Pancreas (tissue), 10 donors: ENCODE data around the gene RPL7A. TPM values are rescaled to one million over a fixed set of nuclear protein-coding genes. Genes with fewer than 3 reads are reported as not detected.

Source experiments
- ATAC-seq, 4 donors: fragments of 200-7000 bp; cut with Tn5 transposase; one replicate each; pipeline versions ENCODE4 v1.8.0 to v1.9.1; 2020; ENCODE audit warnings: mild to moderate bottlenecking in 4 of 4, moderate library complexity in 4 of 4
- DNase-seq, 6 donors: peaks; one replicate each; pipeline ENCODE4 v3.0.0-alpha.2; 2020
- FAIRE-seq: peaks from 2 replicates; lab custom pipeline; 2012; peaks lifted over from hg19 to GRCh38; lab: Jason Lieb, UNC
- H3K27ac ChIP-seq, 4 donors: fragments of 200-600 bp; sonication (generic); 1 replicate in 3 of 4; 2 replicates in 1 of 4; pipeline versions ENCODE4 v1.5.0 to v1.8.0; 2020
- H3K27me3 ChIP-seq, 4 donors: fragments of 200-600 bp; one replicate each; pipeline ENCODE4 v1.8.0; 2021
- H3K36me3 ChIP-seq, 3 donors: fragments of 200-600 bp; sonication (generic) in 1 of 3; one replicate each; pipeline versions ENCODE4 v1.5.0 to v1.8.0; 2020 to 2021
- H3K4me1 ChIP-seq, 3 donors: fragments of 200-600 bp; one replicate each; pipeline ENCODE4 v1.8.0; 2021
- H3K4me3 ChIP-seq, 4 donors: fragments of 200-600 bp; sonication (generic) in 2 of 4; one replicate each; pipeline versions ENCODE4 v1.5.0 to v1.8.0; 2020 to 2021
- H3K9me3 ChIP-seq, 4 donors: fragments of 200-600 bp; one replicate each; pipeline ENCODE4 v1.8.0; 2021
- WGBS, 2 donors: extraction: QIAGEN DNeasy Blood & Tissue Kit; methylation state at CpG; one replicate each; pipeline ENCODE4 v1.1.7; 2013; 5-methylcytosine and 5-hydroxymethylcytosine counted together
- intact Hi-C, 3 donors: fragments of 100-400 bp; cut with DNase I; formaldehyde crosslinking; loops; one replicate each; pipeline versions ENCODE4 v1.11.1 to v1.14.2; 2022
- polyA plus RNA-seq, 2 donors: library from polyadenylated mRNA; stranded (reverse); fragments of 200-250 nt; gene quantifications; one replicate each; pipeline ENCODE4 v1.2.3, GENCODE V29; 2013
- total RNA-seq, 6 donors: library from RNA; stranded (reverse); fragmentation: NEBNext Ultra II Directional in 4 of 6; extraction: Animal tissue kit (Norgen Biotek cat#: 25700) in 4 of 6; gene quantifications; one replicate each; pipeline versions ENCODE4 v1.2.1 to v1.2.4, GENCODE V29; 2021 to 2023
- TF ChIP-seq, protein P1 (sequence below), 4 donors: fragments of 200-600 bp; sonication (generic) in 3 of 4; IDR thresholded peaks; one replicate each; pipeline versions ENCODE4 v1.5.0 to v1.8.0; 2021; ENCODE audit warnings: antibody characterized with exemption in 4 of 4
- donor health status: healthy with polysubstance abuse.
- donor health status: DM: no; HTN: no; CAD: no; lungs with moderate emphysema.
- donor health status: DM: no; HTN: no; CAD: no.
- donor health status: control.
- donor health status: control.
- donor health status: Bipolar disorder and iron deficiency.
- donor health status: DM: yes; HTN: yes; CAD: no.
- donor health status: DM: no; HTN: no; CAD: no.
- donor health status: DM: no; HTN: no; CAD: no.
- donor health status: DM: yes; HTN: yes; CAD: no.

Gene RPL7A
- total and polyA plus RNA-seq, 8 donors, result 1,234 to 2,140 (median 1,834) TPM

DNA sequence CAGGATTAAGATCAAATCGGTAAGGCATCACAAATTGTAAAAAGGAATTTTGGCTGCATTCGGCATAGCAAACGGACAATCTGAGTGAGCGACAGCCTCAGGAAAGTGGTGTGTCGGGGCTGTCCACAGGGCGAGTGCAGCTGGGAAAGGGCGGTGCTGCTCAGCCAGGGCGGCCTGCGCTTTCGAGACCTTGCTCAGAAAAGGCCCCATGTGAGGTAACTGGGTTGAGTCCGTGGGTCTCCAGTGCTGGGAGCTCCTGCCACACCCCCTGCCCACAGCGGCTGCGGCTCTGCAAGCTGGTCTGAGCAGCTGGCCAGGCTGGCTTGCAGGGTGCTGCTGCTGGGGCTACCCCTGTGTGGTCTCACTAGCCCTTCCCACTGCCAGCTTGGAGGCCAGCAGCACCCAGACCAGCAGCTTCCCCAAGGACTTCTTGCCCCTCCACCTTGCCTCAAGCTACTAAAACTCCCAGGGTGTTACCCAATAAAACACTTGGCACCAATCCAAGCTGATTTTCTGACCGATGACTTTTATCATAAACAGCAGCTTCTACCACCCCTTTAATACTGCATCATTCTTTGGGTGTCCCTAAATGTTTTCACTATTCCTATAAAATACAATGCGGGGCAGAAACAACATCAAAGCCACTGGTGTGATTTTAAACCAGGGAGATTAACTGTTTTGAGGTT is 14.5 kb downstream of the RPL7A start:
- no peaks in the 10 kb centered on the region for H3K9me3 ChIP-seq
- H3K4me1 ChIP-seq, result peaks cover 2 to 6% (median 4%) of the 10 kb centered on the region in 3 donors
- intact Hi-C loops, result no loop called here
- DNase-seq, result peak in 2 of 6 donors; percentile 52 to 70
- no peaks in the 10 kb centered on the region for H3K27me3 ChIP-seq
- TF ChIP-seq, protein P1, sequence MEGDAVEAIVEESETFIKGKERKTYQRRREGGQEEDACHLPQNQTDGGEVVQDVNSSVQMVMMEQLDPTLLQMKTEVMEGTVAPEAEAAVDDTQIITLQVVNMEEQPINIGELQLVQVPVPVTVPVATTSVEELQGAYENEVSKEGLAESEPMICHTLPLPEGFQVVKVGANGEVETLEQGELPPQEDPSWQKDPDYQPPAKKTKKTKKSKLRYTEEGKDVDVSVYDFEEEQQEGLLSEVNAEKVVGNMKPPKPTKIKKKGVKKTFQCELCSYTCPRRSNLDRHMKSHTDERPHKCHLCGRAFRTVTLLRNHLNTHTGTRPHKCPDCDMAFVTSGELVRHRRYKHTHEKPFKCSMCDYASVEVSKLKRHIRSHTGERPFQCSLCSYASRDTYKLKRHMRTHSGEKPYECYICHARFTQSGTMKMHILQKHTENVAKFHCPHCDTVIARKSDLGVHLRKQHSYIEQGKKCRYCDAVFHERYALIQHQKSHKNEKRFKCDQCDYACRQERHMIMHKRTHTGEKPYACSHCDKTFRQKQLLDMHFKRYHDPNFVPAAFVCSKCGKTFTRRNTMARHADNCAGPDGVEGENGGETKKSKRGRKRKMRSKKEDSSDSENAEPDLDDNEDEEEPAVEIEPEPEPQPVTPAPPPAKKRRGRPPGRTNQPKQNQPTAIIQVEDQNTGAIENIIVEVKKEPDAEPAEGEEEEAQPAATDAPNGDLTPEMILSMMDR (IDR thresholded peaks at IDR 0.05), result no peak
- peaks cover 3 to 56% (median 41%) of the 10 kb centered on the region in 3 donors for H3K36me3 ChIP-seq
- FAIRE-seq, result no peak
- ATAC-seq, result peak in 1 of 4 donors; percentile 5
- H3K4me3 ChIP-seq, result no peak overlapping the region
- H3K27ac ChIP-seq, result no peak overlapping the region
- WGBS, 2 donors, result 86 to 90% methylated on average over 15 of the region's 15 CpGs

DNA sequence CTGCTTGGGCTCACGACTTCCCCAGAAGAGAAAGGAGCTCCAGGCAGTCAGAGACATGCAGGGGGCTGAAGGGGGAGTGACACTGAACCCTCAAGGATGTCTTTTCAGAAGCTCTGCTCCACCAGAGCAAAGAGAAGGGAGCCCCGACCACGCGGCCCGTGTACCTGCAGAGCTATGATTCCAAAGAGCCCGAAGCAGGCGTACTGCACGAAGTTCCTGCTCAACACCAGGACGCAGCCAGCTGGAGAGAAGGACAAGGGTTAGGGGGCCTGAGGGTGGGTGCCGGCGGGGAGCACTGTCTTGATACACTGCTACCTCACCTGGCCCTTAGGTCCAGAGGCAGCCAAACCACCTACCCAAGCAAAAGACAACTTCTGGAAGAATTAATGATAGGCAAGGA is 18.4 kb downstream of the RPL7A start:
- H3K4me1 ChIP-seq, result peaks cover 34 to 40% (median 35%) of the 10 kb centered on the region in 3 donors
- 77 to 87% methylated on average over 11 of the region's 11 CpGs for WGBS, 2 donors
- H3K4me3 ChIP-seq, result no peak overlapping the region
- intact Hi-C loops, result no loop called here
- H3K9me3 ChIP-seq, result no peaks in the 10 kb centered on the region
- TF ChIP-seq, protein P1 (IDR thresholded peaks at IDR 0.05), result no peak
- FAIRE-seq (no peak), DNase-seq (peak in 1 of 6 donors; percentile 43), ATAC-seq (no peak)
- peaks cover 3 to 54% (median 41%) of the 10 kb centered on the region in 3 donors for H3K36me3 ChIP-seq
- no peak overlapping the region for H3K27ac ChIP-seq
- no peaks in the 10 kb centered on the region for H3K27me3 ChIP-seq

DNA sequence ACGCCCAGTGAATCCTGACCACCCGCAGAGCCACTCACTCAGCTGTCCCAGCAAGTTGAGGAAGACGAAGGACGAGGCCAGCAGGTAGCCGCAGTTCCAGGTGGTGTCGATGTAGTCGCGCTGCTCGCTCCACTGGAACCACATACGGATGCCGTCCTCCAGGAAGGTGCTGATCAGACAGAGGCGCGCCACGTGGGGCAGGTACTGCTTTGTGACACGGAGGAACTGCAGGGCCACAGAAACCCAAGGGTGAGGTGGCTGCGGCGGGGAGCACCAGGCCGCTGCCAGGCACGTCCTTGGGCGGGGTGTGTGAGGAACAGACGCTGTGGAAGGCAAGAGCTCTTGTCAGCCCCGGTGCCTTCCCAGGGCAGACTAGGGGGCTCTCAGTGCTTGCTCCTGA is 19.2 kb downstream of the RPL7A start:
- intact Hi-C loops, result no loop called here
- ATAC-seq (no peak), DNase-seq (peak in 3 of 6 donors; percentile 14 to 70 (median 53)), FAIRE-seq (no peak)
- TF ChIP-seq, protein P1 (IDR thresholded peaks at IDR 0.05), result no peak
- Histone ChIP-seq H3K27me3 (no peaks in the 10 kb centered on the region), H3K4me3 (no peak overlapping the region), H3K27ac (peak overlapping the region in 1 of 4 donors; percentile 16), H3K9me3 (no peaks in the 10 kb centered on the region), H3K36me3 (peaks cover 3 to 46% (median 39%) of the 10 kb centered on the region in 3 donors), H3K4me1 (peaks cover 42 to 48% (median 43%) of the 10 kb centered on the region in 3 donors)
- 76 to 83% methylated on average over 22 of the region's 22 CpGs for WGBS, 2 donors

DNA sequence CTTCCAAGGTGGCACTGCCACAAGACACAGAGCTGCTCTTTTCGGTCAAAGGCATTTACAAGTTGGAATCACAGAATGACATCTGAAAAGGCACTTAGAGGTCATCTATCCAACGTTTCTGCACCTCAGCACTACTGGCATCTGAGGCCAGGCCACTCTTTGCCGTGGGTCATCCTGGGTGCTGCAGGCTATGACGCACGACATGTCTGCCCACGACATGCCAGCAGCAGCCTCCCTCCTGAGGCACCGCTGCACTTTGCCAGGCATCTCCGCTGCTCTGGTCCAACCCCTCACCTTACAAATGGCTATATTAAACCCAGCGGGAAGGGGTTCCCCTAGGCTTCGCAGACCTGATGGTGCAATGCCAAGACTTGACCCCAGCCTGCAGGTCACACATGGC is 19.8 kb downstream of the RPL7A start:
- H3K4me1 ChIP-seq, result peaks cover 45 to 53% (median 48%) of the 10 kb centered on the region in 3 donors
- intact Hi-C loops, result no loop called here

More for the DNA sequence above, 19.8 kb downstream of the RPL7A start:
- 58 to 65% methylated on average over 10 of the region's 10 CpGs for WGBS, 2 donors
- H3K27ac ChIP-seq, result peak overlapping the region in 3 of 4 donors; percentile 38 to 74 (median 57)
- peak in 1 of 4 donors; percentile 1 for ATAC-seq
- peaks cover 0 to 40% (median 39%) of the 10 kb centered on the region in 3 donors for H3K36me3 ChIP-seq
- TF ChIP-seq, protein P1 (IDR thresholded peaks at IDR 0.05), result no peak
- H3K27me3 ChIP-seq, result no peaks in the 10 kb centered on the region
- DNase-seq, result no peak
- H3K4me3 ChIP-seq, result peak overlapping the region in 1 of 4 donors; percentile 8
- FAIRE-seq, result no peak
- no peaks in the 10 kb centered on the region for H3K9me3 ChIP-seq
